Esophagus squamous epithelium (tissue), 4 donors: ENCODE data around the gene SNAP91.

Experiments
- CTCF ChIP-seq, 6 experiments: fragments of 450-650 bp in 4 of 6; fragments of 200-600 bp in 2 of 6; sonication (generic) in 2 of 6; IDR thresholded peaks; one replicate each; pipeline ENCODE4 v1.5.1; 2016 to 2019; ENCODE audit warnings: antibody characterized with exemption in 6 of 6, mild to moderate bottlenecking in 4 of 6, moderate library complexity in 4 of 6
- POLR2A ChIP-seq, 4 donors: fragments of 450-650 bp; IDR thresholded peaks; one replicate each; pipeline ENCODE4 v1.6.1; 2017; ENCODE audit warnings: antibody characterized with exemption in 4 of 4, mild to moderate bottlenecking in 4 of 4, moderate library complexity in 3 of 4

DNA sequence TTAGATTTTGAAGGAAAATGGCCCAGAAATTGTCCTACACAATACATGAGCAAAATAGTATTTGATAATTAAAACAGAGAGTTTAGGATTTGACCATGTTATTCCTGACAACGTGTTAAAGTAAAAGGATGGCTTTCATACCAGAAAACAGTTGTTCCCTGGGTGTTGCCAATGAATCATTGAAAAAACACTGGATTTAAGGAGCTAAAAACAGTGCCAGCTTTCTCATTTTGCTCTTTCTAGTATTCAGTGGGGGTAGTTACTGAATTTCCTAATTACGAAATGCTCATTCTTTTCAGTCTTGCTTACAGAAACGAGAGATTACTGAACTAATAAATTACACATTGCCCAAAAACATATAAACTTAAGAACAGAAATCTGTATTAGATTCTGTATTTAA, 26.6 kb upstream of the SNAP91 start:
- TF ChIP-seq CTCF (IDR thresholded peaks at IDR 0.05) (no peak), POLR2A (IDR thresholded peaks at IDR 0.05) (no peak)
